ENCODE measurements around the gene ENDOV. TPM values are rescaled to one million over a fixed set of nuclear protein-coding genes. Genes with fewer than 3 reads are reported as not detected.

ENDOV gene
- total RNA-seq, 1 donor from 2014 or later = 39.1 TPM

- no peak for TF ChIP-seq CTCF (IDR thresholded peaks at IDR 0.05)
- Mint-ChIP-seq H3K4me1 (ENCODE audit: unreplicated experiment) (no peaks in the 10 kb centered on the region), H3K27ac (ENCODE audit: unreplicated experiment) (no peak overlapping the region), H3K36me3 (ENCODE audit: unreplicated experiment) (no peaks in the 10 kb centered on the region), H3K27me3 (ENCODE audit: unreplicated experiment) (peaks cover 3% of the 10 kb centered on the region), H3K4me3 (ENCODE audit: unreplicated experiment) (no peak overlapping the region), H3K9me3 (ENCODE audit: unreplicated experiment) (no peaks in the 10 kb centered on the region)
- DNase-seq (ENCODE audit: extremely low spot score, unreplicated experiment) = no peak
Observed at GRCh38 chr17:80432961-80433550, 18.1 kb downstream of the ENDOV start.

GRCh38 chr17:80433916-80434666, 19.1 kb downstream of the ENDOV start:
- Mint-ChIP-seq H3K4me1 (ENCODE audit: unreplicated experiment) (no peaks in the 10 kb centered on the region), H3K27me3 (ENCODE audit: unreplicated experiment) (peaks cover 3% of the 10 kb centered on the region), H3K9me3 (ENCODE audit: unreplicated experiment) (no peaks in the 10 kb centered on the region), H3K36me3 (ENCODE audit: unreplicated experiment) (no peaks in the 10 kb centered on the region), H3K27ac (ENCODE audit: unreplicated experiment) (no peak overlapping the region), H3K4me3 (ENCODE audit: unreplicated experiment) (no peak overlapping the region)
- DNase-seq (ENCODE audit: extremely low spot score, unreplicated experiment) = no peak
- no peak for TF ChIP-seq CTCF (IDR thresholded peaks at IDR 0.05)

GRCh38 chr17:80437532-80437931, 22.6 kb downstream of the ENDOV start:
- no peak overlapping the region for H3K27ac Mint-ChIP-seq (ENCODE audit: unreplicated experiment)
- H3K4me1 Mint-ChIP-seq (ENCODE audit: unreplicated experiment) = no peaks in the 10 kb centered on the region
- H3K36me3 Mint-ChIP-seq (ENCODE audit: unreplicated experiment) = no peaks in the 10 kb centered on the region
- H3K27me3 Mint-ChIP-seq (ENCODE audit: unreplicated experiment) = peaks cover 6% of the 10 kb centered on the region
- no peaks in the 10 kb centered on the region for H3K9me3 Mint-ChIP-seq (ENCODE audit: unreplicated experiment)
- TF ChIP-seq CTCF (IDR thresholded peaks at IDR 0.05) = no peak
- H3K4me3 Mint-ChIP-seq (ENCODE audit: unreplicated experiment) = no peak overlapping the region
- DNase-seq (ENCODE audit: extremely low spot score, unreplicated experiment) = no peak

- Mint-ChIP-seq H3K27me3 (ENCODE audit: unreplicated experiment) (peaks cover 14% of the 10 kb centered on the region), H3K27ac (ENCODE audit: unreplicated experiment) (no peak overlapping the region), H3K36me3 (ENCODE audit: unreplicated experiment) (no peaks in the 10 kb centered on the region), H3K4me3 (ENCODE audit: unreplicated experiment) (no peak overlapping the region), H3K4me1 (ENCODE audit: unreplicated experiment) (no peaks in the 10 kb centered on the region), H3K9me3 (ENCODE audit: unreplicated experiment) (no peaks in the 10 kb centered on the region)
- TF ChIP-seq CTCF (IDR thresholded peaks at IDR 0.05) = no peak
- DNase-seq (ENCODE audit: extremely low spot score, unreplicated experiment) = no peak
Observed at GRCh38 chr17:80438806-80439205, 23.8 kb downstream of the ENDOV start.

- Mint-ChIP-seq H3K36me3 (ENCODE audit: unreplicated experiment) (no peaks in the 10 kb centered on the region), H3K27ac (ENCODE audit: unreplicated experiment) (no peak overlapping the region), H3K27me3 (ENCODE audit: unreplicated experiment) (peaks cover 14% of the 10 kb centered on the region), H3K9me3 (ENCODE audit: unreplicated experiment) (no peaks in the 10 kb centered on the region), H3K4me1 (ENCODE audit: unreplicated experiment) (no peaks in the 10 kb centered on the region), H3K4me3 (ENCODE audit: unreplicated experiment) (no peak overlapping the region)
- no peak for DNase-seq (ENCODE audit: extremely low spot score, unreplicated experiment)
- no peak for TF ChIP-seq CTCF (IDR thresholded peaks at IDR 0.05)
Observed at GRCh38 chr17:80439499-80439898, 24.5 kb downstream of the ENDOV start.

Data from osteocyte (in vitro differentiated cells).